HK-2 (cell line): ENCODE data around the gene IRX2.

Source experiments
- DNase-seq: peaks from one replicate; pipeline ENCODE4 v3.0.0-alpha.2; 2018; ENCODE audit not compliant: unreplicated experiment

The IRX2 gene

DNA sequence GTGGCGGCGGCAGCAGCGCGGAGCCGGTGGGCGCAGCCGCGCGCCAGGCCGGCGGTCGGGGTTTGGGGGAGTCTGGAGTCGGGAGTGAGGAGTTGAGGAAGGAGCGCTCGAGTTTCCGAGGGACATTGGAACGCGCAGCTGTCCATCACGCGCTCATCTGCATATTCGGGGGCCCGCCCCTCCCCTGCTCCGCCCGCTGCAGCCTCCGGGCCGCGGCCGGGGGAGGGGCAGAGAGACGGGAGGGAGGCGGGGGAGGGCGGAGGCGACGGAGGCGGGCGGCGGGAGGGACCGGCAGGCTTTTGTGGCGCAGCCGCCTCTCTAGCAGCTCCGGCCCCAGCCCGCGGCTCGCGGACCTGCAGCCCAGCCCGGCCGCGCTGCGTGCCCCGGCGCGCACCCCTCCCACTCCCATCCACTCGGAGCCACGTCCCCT lies at the start of gene IRX2:
TSS of gene IRX2 (minus strand) at position 86 of the 430 bp plus-strand sequence. CDS start 264 bp downstream, outside the sequence.
- DNase-seq, result no peak

- DNase-seq, result no peak
Observed at GRCh38 chr5:2800035-2800434, 48.6 kb upstream of the IRX2 start.

GRCh38 chr5:2797981-2798380 lies 46.5 kb upstream of the IRX2 start:
- no peak for DNase-seq

GRCh38 chr5:2797160-2797559 lies 45.7 kb upstream of the IRX2 start:
- DNase-seq, result no peak

DNA sequence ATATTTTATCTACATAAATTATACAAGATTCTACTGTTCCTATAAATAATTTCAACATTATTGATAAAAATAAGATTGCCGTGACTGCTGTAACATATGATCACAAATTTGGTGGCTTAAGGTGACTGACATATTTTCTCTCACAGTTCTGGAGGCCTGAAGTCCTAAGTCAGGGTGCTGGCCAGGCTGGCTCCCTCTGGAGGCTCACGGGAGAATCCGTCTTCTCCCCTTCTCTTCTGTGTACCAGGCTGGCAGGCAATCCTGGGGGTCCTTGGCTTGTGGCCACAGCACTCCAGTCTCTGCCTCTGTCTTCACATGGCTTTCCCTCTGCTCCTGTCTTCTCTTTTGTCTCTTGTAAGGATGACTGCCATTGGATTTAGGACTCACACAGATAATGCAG lies 31.7 kb upstream of the IRX2 start:
- no peak for DNase-seq

DNA sequence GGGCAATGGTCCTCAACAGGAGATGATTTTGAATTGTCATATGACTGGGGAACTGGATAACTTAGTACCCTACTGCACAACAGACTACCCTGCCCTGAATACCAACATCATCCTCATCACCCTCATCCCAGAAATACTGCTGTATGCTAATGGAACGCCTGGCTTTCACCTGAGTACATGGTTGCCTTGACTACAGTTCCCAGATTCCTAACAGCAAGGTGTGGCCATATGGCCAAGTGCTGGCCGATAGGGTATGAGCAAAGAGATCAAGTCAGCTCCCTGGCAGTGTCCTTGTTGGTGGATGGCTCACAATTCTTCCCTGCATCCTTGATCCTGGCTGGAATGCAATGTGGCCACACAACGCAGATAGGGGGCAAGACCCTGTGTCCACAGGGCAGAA lies 31.2 kb upstream of the IRX2 start:
- DNase-seq, result no peak

- DNase-seq, result no peak
Observed at GRCh38 chr5:2780421-2781171, 29.1 kb upstream of the IRX2 start.

DNA sequence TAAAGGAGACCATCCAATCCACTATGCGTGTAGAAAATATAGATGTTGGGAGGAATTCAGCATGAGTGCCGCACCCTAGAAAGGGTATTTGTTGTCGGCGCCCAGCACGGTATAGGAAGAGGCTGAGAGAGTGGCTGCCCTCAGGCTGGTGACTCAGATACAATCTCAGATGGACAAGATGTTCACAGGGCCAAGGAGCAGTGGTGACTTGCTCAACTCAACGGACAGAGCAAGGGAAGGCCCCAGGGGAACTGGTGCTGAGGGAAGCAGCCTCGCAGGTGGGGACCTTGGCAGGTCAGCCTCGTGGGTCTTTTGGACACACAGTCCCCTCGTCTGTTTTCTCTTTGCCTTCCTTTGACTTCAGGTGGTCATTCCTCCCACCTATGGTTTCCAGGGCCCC lies 28.0 kb upstream of the IRX2 start:
- DNase-seq, result no peak

- no peak for DNase-seq
Observed at GRCh38 chr5:2776337-2777302, 25.1 kb upstream of the IRX2 start.

DNA sequence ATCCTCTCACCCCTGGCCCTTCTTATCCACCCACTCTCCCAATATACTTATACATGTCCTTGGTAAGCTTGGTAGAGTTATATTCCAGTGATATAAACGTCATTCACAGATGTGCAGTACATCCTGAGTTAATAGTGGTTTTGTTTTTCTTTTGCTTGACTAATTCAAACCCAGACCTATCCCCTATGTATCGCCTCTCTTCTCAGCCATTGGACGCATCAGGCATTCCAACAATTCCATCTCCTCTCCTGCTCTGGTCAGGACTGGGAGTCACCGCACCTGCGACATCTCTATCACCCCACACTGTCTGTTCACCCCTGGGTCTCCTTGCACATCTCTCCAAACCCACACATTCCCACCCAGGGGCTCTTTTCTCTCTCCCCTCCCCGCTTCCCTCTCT lies 21.9 kb upstream of the IRX2 start:
- no peak for DNase-seq

GRCh38 chr5:2767089-2767488 lies 15.6 kb upstream of the IRX2 start:
- DNase-seq, result no peak

- DNase-seq, result no peak
Observed at GRCh38 chr5:2764581-2764980, 13.1 kb upstream of the IRX2 start.

GRCh38 chr5:2763533-2763794 lies 12.0 kb upstream of the IRX2 start:
- DNase-seq, result no peak

- DNase-seq, result no peak
Observed at GRCh38 chr5:2762744-2763532, 11.5 kb upstream of the IRX2 start.

GRCh38 chr5:2761921-2762488 lies 10.5 kb upstream of the IRX2 start:
- no peak for DNase-seq

DNA sequence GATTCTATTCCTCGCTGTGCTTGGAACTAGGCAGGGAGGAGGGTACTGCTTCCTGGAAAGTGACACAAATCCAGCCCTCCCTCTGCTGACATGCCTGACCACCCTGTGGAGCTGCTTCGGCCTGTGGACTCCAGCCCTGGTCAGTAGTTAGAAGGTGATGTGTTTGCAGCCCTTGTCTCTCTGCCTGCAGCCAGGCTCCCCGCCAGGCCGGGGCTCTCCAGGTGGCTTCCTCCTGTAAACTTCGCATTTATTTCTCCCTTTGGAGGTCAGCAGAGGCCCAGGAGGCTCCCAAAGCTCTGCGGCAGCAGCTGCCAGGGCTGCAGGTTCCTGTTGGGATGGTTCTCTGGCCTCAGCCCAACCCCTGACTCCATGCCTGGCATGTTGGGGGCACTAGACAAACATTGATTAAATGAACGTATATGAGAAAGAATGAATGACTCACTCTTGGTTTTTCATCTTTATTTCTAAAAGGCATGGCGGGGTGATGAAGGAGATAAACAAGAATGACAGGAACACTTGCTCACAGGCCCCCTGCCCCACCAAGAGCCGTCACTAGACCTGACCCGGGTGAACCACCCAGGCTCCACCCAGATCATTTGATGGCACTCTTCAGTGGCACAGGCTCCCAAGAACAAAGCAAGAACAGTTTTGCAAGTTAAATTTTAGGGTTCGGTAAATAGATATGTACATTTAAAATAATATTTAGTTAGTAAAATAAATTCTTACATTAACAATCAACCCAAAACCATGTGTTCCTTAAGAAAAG lies 8.4 kb upstream of the IRX2 start:
- DNase-seq, result no peak

DNA sequence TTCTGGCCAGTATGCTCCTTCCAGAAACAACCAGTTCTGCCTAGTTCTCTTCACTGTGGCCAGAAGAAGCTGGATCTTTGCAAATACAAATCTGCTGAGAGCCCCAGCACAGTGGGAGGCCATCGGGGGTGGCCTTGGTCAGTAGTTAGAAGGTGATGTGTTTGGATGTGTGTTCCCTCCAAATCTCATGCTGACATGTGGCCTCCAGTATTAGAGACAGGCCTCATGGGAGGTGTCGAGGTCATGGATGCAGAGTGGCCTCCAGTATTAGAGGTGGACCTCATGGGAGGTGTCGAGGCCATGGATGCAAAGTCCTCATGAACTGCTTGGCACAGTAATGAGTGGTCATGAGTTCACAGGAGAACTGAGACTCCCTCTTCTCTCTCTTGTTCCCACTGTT lies 7.6 kb upstream of the IRX2 start:
- no peak for DNase-seq

DNA sequence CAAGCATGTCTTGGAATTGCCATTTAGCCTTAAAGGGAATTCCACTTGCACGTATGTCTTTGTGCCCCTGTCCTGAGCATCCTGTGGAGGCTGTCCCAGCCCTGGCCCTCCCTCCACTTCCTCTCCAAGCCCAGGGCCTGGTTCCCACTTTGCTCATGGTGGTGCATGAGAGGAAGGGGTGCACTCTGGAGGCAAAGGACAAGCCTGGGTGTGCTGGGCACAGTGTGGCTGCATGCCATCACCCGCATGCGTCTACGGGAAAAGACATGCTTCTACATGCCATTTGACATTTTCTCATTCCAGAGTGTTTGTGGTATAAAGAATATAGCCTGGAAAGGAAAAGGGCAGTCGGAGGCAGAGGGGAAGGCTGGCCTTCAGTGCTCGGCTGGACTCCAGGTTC lies 7.2 kb upstream of the IRX2 start:
- DNase-seq, result no peak

GRCh38 chr5:2757563-2758351 lies 6.3 kb upstream of the IRX2 start:
- no peak for DNase-seq
